ENCODE data around the gene ZNF22.

DNA sequence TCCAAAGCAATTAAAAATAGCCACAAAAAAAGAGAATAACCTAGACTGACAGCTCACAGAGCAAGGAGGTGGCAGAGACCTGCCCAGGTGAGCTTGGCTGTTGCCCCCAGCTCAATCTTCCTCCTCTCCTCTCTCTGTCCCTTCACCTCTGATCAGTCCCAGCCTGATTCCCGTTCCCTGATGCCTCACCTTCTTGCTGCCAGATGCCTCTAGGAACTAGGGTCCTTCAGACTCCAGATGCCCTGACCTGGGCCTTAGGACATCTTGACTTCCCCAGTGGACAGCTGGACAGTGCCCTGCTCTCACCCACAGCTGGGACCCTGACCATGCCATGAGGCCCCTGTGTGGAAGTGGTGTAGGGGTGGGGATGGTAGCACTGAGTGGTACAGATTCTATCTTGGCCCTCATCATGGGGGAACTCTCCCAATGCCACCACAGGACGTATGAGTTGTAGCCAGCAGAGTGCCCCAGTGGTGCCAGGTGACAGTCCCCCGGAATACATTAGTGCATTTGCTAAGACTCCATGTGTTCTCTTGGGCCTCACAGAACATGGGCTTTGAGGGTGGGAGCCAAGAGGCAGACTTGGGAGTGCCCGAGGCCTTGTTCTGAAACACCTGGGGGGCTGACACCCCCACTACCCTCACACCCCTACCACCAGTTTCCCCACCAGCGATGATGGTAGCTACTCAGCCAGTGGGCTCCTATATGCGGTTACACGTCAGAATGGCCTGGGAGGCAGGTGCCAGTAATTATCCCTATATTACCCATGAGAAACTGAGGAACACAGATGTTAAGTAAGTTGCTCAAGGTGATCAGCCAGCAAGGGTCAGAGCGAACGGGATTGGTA, 24.1 kb upstream of the ZNF22 start:
- TF ChIP-seq, protein P1, sequence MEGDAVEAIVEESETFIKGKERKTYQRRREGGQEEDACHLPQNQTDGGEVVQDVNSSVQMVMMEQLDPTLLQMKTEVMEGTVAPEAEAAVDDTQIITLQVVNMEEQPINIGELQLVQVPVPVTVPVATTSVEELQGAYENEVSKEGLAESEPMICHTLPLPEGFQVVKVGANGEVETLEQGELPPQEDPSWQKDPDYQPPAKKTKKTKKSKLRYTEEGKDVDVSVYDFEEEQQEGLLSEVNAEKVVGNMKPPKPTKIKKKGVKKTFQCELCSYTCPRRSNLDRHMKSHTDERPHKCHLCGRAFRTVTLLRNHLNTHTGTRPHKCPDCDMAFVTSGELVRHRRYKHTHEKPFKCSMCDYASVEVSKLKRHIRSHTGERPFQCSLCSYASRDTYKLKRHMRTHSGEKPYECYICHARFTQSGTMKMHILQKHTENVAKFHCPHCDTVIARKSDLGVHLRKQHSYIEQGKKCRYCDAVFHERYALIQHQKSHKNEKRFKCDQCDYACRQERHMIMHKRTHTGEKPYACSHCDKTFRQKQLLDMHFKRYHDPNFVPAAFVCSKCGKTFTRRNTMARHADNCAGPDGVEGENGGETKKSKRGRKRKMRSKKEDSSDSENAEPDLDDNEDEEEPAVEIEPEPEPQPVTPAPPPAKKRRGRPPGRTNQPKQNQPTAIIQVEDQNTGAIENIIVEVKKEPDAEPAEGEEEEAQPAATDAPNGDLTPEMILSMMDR (IDR thresholded peaks at IDR 0.05 in 4 of 5, conservative IDR thresholded peaks at IDR 0.05 in 1 of 5), result no peak
- no peak for TF ChIP-seq POLR2A (IDR thresholded peaks at IDR 0.05)
